Neural crest cell (in vitro differentiated cells): Measurements from ENCODE around the gene CYP3A4. TPM values are rescaled to one million over a fixed set of nuclear protein-coding genes. Genes with fewer than 3 reads are reported as not detected.
"Not testable (repeated sequence)": the region's sequence is repeated elsewhere in the genome, so short reads cannot be mapped to it uniquely, and the experiment has no call there.

Source experiments
- DNase-seq: peaks from one replicate; pipeline ENCODE4 v3.0.0; 2021; ENCODE audit warnings: low read depth, mixed read lengths, low spot score
- H3K27ac Mint-ChIP-seq: one replicate; pipeline ENCODE4 v1.8.0; 2021; ENCODE audit warnings: mild to moderate bottlenecking, mixed read lengths; ENCODE audit not compliant: unreplicated experiment
- H3K27me3 Mint-ChIP-seq: 2 replicates; pipeline ENCODE4 v1.8.0; 2021; ENCODE audit warnings: low read depth, mild to moderate bottlenecking, mixed read lengths
- H3K36me3 Mint-ChIP-seq: 2 replicates; pipeline ENCODE4 v1.8.0; 2021; ENCODE audit warnings: low read depth, mild to moderate bottlenecking, mixed read lengths
- H3K4me1 Mint-ChIP-seq: 2 replicates; pipeline ENCODE4 v1.8.0; 2021; ENCODE audit warnings: mixed read lengths
- H3K4me3 Mint-ChIP-seq: one replicate; pipeline ENCODE4 v1.8.0; 2021; ENCODE audit warnings: mild to moderate bottlenecking, mixed read lengths
- H3K9me3 Mint-ChIP-seq: 2 replicates; pipeline ENCODE4 v1.8.0; 2021; ENCODE audit warnings: mixed read lengths
- CTCF ChIP-seq: fragments of 200-600 bp; sonication (generic); conservative IDR thresholded peaks from 2 replicates; pipeline ENCODE4 v1.5.0; 2021; ENCODE audit warnings: antibody characterized with exemption, mild to moderate bottlenecking
- total RNA-seq: library from RNA; stranded (reverse); gene quantifications from 2 replicates; pipeline ENCODE4 v1.2.1, GENCODE V29; 2021

Gene CYP3A4
- total RNA-seq, 1 donor from 2014 or later: not detected

GRCh38 chr7:99755085-99755484 is 28.9 kb downstream of the CYP3A4 start:
- Mint-ChIP-seq H3K9me3 (no peaks in the 10 kb centered on the region), H3K4me1 (no peaks in the 10 kb centered on the region), H3K36me3 (no peaks in the 10 kb centered on the region), H3K4me3 (no peak overlapping the region), H3K27ac (no peak overlapping the region), H3K27me3 (peaks cover 45% of the 10 kb centered on the region)
- DNase-seq: no peak
- TF ChIP-seq CTCF: no peak

GRCh38 chr7:99752356-99752755 is 31.6 kb downstream of the CYP3A4 start:
- TF ChIP-seq CTCF: no peak
- H3K9me3 Mint-ChIP-seq: no peaks in the 10 kb centered on the region
- DNase-seq: no peak
- peaks cover 46% of the 10 kb centered on the region for H3K27me3 Mint-ChIP-seq
- H3K36me3 Mint-ChIP-seq: no peaks in the 10 kb centered on the region
- H3K27ac Mint-ChIP-seq: no peak overlapping the region
- H3K4me3 Mint-ChIP-seq: no peak overlapping the region
- H3K4me1 Mint-ChIP-seq: peaks cover 9% of the 10 kb centered on the region

GRCh38 chr7:99751322-99752052 is 32.5 kb downstream of the CYP3A4 start:
- not testable (repeated sequence) for H3K9me3 Mint-ChIP-seq, H3K36me3 Mint-ChIP-seq, H3K27ac Mint-ChIP-seq, H3K4me3 Mint-ChIP-seq, DNase-seq, H3K4me1 Mint-ChIP-seq
- H3K27me3 Mint-ChIP-seq: peaks cover 46% of the 10 kb centered on the region

DNA sequence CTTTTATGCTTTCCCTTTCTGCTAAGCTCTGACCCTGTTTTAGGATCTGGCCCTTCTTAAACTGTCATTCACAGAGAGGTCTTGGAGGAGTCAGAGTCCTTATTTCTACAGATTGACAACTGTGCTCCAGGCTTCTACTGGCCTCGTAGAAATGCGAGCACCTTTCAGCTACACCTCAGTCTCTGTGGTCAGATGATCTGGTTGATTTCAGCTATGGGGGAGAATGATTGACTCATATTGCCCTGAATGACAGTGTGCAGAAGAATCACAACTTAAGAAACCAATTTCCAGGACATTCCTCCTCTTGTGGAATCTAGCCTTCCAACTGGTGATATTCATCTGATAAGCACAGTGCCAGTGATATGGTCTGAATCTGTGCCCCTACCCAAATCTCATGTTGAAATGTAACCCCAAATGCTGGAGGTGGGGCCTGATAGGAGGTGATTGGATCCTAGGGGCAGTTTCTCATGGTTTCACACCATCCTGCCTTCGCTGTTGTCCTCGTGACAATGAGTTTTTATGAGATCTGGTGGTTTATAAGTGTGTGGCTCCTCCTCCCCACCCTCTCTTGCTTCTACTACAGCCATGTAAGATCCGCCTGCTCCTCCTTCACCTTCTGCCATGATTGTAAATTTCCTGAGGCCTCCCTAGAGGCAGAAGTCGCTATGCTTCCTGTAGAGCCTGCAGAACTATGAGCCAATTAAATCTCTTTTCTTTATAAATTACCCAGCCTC is 35.0 kb downstream of the CYP3A4 start:
- Mint-ChIP-seq H3K9me3 (peaks cover 3% of the 10 kb centered on the region), H3K27me3 (peaks cover 42% of the 10 kb centered on the region), H3K4me3 (no peak overlapping the region), H3K27ac (no peak overlapping the region), H3K4me1 (peaks cover 9% of the 10 kb centered on the region), H3K36me3 (peaks cover 3% of the 10 kb centered on the region)
- DNase-seq: no peak
- no peak for TF ChIP-seq CTCF

GRCh38 chr7:99746915-99747314 is 37.1 kb downstream of the CYP3A4 start:
- not testable (repeated sequence) for H3K4me1 Mint-ChIP-seq, H3K9me3 Mint-ChIP-seq, H3K27ac Mint-ChIP-seq, DNase-seq, H3K36me3 Mint-ChIP-seq, H3K4me3 Mint-ChIP-seq
- peaks cover 28% of the 10 kb centered on the region for H3K27me3 Mint-ChIP-seq

DNA sequence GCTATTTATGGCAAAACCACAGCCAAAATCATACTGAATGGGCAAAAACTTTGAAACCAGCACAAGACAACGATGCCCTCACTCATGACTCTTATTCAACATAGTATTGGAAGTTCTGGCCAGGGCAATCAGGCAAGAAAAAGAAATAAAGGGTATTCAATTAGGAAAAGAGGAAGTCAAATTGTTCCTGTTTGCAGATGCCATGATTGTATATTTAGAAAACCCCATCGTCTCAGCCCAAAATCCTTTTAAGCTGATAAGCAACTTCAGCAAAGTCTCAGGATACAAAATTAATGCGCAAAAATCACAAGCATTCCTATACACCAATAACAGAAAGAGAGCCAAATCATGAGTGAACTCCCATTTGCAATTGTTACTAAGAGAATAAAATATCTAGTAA is 38.6 kb downstream of the CYP3A4 start:
- H3K9me3 Mint-ChIP-seq, H3K4me1 Mint-ChIP-seq, H3K4me3 Mint-ChIP-seq, H3K27ac Mint-ChIP-seq, DNase-seq, H3K36me3 Mint-ChIP-seq: not testable (repeated sequence)
- H3K27me3 Mint-ChIP-seq: peaks cover 17% of the 10 kb centered on the region
